Stimulated activated CD4-positive, alpha-beta T cell treated with anti-CD3 and anti-CD28 coated beads, Interleukin-12 subunit alpha, Interleukin-12 subunit beta, amount 100 ng/mL, for 24 hours (primary cell): ENCODE measurements around the gene ELK3.

Source experiments
- DNase-seq, 2 experiments: peaks; one replicate each; pipeline ENCODE4 v3.0.0-alpha.2; 2020; ENCODE audit warnings: low read depth in 2 of 2

ELK3 gene

DNA sequence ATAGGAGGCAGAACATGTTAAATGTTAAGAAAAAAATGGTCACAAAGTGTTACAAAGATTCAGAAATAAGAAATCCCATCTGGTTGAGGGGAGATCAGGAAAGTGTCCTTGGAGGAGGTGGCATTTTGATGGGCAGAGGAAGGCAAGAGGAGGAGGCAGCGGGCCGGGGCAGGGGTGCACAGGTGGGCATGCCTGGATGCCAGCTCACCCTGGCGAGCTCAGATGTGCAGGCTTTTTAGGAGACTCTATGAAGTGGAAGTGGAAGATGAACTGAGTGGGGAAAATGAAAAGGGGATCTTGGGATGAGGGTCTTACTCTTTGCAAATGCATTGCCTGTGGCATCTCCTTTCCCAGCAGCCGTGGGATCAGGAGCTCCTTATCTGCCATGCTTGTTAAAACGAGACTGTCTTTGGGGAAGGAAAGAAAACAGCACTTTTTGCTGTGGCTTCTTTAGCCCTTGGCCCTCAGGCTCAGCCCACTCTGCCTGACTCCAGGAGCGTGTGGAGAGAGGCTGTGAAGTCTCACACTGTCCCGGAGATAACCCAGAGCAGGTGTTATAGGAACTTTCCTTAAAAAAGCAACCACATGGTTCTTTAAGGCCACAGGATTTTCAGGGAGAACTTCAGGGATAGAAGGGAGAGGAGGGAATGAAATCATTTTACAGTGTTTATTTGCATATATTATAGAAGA lies 62.6 kb downstream of the ELK3 start:
- no peak for DNase-seq

DNA sequence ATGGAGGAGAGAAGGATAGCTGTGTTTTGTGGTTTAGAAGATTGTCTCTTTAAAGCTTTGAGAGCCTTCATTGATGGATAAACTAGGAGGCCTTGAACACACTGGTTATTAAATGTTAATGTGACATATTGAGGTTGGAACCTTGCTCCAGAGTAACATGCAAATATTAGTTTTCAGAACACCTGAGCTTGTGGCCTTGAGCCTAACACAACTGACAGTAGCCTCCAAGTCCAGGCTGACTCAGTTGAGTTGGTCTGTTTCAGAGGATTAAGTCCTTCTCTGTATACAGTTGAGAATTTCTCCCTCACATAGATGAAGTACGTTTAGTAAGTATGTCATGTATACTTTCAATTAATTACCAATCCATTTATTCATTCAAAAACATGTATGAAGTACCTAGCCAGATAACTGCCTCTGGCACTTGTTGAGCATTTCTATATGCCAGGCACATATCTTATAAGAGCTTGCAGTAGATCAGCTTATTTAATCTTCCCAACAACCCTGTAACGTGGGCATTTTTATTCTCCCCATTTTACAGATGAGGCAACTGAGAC lies 63.5 kb downstream of the ELK3 start:
- no peak for DNase-seq

DNA sequence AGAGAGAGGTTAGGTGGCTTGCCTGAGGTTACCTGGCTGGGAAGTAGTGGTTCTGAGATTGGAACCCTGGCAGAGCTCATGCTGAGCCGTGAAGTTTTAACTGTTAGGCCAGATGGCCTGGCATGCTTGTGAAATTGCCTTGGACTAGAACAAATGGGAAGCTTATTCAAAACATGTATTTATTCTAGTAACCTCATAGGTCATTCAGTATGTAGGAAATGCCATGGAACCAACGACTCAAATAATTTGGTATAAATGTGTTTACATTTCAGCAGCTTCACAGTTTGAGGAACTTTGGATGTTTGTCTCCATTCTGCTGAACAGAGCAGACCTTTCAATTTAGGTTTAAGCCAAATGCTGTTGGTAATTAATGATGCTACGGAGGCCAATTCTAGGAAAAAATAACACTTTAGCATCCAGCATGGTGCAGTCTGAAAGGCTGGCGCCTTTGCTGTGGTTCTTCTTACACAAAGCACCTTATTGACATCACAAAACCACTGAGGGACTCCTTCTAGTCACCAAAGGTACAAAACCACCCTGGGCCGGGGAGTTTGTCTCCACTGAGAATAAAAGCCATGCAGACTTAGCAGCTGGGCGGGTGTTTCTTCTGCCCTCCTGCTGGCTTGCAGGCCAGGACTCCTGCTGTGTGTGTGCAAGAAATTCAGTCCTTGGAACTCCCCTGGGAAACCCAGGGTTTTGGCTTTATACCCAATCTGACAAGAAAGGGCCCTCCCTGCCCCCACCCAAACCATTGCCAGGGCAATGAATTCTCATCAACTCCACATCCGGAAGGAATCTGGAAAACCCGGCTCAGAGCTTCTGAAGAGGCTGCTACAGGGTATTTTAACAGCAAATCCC lies 64.2 kb downstream of the ELK3 start:
- no peak for DNase-seq

DNA sequence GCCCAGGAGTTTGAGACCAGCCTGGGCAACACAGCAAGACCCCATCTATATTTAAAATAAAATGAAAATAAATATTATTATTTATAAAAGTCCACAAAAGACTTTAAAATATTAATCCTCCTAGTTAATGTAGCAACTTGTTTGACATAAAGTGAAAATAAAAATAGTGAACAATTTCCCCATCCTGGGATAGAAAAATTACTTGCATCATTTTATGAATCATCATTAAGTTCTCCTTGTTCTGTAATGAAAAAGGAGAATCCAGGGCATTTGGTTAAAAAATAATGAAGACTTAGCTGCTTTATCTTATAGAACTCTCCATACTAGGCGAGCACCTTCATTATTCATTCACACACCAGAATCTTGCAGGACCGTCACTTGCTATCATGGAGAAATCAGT lies 66.1 kb downstream of the ELK3 start:
- DNase-seq, result no peak

DNA sequence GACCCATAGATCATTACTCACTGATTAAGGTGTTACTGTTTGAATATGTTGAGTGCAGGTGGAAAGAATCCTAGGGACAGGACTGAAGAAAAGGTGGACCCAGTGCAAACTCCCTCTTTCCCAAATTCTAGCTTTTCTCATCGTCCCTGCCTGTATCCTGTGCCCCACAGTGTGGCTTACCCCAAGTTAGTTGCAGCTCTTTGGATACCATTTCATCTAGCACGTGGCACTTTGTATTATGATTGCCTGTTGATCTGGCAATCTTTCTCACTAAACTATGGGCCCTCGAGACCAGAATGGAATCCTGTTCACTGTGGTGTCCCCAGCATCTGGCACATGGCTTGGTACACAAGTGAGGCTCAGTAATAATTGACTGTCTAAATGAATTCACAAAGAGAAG lies 66.5 kb downstream of the ELK3 start:
- no peak for DNase-seq

DNA sequence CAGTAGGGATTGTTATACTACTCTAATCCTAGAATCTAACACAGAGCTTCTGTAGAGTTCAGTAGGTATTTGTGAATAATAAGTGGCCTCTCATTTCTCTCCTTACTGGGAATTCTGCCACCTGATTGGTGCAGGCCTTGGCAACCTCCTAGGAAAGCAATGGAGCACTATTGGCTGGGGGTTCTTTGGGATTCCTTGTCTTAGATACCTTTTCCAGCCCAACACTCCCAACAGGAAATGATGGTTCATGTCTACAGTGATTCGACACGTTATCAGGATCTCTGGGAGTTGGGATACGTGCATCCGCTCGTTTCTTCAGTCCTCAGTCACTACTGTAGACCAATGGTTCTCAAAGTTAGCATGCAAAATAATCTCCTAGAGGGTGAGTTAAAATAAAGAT lies 67.4 kb downstream of the ELK3 start:
- no peak for DNase-seq

DNA sequence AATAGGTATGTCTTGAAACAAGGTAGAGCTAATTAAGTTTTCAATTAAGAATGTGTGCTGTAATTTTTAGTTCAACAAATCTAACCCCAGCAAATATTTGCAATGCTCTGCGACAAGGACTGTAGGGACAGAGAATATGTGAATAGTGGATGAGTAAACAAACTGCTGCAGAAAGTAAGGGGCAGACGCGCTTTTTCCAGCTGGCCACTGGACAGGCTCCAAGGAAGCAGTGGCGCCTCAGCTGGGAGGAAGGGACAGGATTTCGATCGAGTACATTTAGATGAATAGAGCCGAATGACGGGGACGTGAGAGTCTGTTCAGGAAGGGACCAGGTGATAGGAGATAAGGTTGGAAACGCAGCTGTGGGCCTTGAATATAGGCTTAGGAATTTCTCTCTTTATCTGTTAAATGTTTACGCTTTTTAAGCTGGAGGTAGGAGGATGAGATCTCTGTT lies 69.3 kb downstream of the ELK3 start:
- no peak for DNase-seq

DNA sequence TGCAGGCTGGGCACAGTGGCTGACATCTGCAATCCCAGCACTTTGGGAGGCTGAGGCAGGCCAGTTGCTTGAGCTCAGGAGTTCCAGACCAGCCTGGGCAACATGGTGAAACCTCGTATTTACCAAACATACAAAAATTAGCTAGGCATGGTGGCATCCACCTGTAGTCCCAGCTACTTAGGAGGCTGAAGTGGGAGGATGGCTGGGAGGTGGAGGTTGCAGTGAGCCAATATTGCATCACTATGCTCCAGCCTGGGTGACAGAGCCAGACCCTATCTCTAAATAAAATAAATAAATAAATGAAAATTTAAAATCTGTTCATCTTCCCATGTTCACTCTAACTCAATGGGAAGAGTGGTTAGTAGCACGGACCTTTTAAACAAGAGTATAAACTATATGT lies 71.2 kb downstream of the ELK3 start:
- no peak for DNase-seq

DNA sequence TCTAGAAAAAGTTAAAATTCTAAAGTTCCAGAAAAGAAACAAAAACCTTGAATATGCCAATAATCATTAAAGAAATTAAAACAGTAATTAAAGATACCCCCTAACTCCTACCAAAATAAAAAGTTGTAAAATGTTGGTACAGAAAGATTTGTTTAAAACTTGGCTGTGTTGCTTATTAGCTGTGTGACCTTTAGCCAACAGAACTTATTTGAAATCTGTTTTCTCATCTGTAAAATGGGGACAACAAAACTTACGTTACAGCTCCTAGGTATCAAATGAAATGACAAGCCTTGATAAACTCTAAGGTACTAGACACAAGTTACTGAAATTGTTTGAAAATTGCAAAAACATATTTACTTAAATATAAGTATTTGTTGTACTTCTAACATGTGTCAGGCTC lies 71.7 kb downstream of the ELK3 start:
- DNase-seq, result no peak

DNA sequence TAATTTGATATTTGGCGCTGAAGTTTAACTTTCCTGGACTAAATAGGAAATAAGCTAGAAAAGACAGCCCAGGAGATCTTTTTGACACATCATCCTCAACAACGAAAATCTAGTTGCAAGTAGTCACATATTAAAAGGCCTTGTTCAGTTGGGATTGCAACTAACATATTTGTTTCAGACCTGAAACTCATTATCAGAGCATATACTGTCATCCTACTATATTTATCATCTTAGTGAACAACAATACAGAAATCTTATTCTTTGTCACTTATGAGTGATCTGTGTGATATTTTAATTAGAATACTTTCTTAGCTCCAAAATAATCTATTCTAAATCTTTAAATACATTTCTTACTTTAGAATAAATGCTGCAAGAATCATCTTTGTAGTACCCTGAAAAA lies 72.1 kb downstream of the ELK3 start:
- DNase-seq, result no peak

DNA sequence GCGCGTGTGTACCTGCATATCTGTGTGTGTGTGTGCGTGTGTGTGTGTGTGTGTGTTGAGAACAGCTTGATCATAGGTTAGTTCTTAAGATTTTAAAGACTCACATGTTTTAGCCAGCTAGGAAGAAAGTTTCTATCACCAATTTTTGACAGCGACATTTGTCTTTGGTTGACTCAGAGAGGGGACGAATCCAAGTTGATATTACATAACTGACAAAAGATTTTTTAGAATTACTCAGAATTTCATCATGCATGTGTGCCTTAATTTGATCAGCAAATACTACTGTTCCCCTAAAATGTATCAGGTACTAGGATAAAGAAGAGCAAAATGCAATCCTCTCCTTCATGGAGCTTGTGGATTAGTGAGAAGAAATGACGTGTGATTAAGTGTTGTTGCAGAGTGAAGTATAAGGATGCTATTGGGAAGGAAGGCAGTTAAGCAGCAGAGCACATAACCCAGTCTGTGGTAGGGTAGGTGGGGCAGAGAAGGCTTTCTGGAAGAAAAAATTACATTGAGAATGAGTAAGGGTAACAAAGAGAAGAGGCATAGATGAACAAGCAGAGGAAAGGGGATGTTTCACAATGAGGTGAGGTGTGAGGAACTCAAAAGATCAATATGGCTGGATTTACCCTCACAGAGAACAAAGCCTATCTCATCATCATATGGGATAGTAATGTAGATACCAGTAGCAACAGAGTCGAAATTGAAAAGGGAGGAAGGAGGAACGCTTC lies 77.5 kb downstream of the ELK3 start:
- DNase-seq, result no peak

DNA sequence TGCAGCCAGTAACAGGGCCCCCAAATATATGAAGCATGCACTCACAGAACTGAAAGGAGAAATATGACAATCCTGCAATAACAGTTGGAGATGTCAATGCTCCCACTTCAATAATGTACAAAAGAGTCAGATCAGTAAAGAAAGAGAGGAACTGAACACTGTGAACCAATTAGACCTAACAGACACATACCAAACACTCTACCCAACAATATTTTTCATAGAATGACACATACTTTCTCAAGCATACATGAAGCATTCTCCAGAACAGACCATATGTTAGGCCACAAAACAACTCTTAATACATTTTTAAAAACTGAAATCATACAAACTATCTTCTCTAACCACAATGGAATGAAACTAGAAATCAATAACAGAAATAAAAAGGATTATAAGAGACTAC lies 80.2 kb downstream of the ELK3 start:
- no peak for DNase-seq

DNA sequence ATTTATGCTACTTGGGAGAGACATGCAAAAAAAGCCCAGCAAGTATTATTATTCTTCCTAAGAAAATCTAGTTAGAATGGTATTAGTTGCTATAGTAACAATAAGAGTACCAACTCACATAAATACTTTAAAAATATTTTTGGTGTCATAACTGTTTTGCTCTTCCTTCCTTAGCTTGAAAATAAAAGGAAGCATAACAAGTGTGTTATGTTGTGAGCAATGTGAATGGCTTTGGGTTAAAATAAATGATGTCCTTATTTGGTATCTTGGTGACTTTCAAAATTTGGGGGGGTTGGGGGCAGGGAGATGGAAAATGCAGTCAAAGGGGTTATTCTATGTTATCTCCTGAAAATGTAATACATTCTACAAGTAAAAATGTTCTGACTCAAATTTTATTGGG lies 91.0 kb downstream of the ELK3 start:
- no peak for DNase-seq

DNA sequence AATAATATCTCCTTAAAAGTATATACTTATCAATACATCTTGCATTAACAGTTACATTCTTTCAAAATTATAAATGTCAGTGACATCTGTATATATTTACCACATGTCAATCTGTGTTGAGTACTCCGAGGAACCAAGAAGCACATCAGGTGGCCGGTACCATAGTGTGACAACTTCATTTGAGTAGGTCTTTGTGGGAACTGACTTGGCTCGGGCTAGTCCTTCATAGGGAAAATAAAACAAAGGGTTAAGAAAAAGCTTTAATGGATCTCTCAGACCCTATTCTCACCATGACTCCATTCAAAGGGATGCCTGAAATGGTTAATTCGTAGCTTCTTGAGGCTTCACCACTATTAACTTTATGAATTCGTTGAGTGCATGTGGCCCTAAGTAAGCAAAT lies 94.9 kb downstream of the ELK3 start:
- DNase-seq, result no peak

DNA sequence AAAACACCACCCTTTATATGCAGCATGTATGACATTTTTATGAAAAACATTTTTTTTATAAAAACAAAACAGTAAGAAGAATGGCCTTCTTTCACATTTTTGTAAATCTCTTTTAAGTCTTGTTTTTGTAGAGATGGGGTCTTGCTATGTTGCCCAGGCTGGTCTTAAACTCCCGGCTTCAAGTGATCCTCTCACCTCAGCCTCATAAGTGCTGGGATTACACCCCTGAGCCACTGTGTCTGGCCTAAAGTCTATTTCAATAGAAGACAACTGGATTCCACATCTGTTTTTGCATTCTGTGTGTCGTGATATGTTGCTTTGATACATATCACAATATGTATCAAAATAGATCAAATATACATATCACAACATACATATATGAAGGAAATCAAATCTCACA lies 98.9 kb downstream of the ELK3 start:
- no peak for DNase-seq

DNA sequence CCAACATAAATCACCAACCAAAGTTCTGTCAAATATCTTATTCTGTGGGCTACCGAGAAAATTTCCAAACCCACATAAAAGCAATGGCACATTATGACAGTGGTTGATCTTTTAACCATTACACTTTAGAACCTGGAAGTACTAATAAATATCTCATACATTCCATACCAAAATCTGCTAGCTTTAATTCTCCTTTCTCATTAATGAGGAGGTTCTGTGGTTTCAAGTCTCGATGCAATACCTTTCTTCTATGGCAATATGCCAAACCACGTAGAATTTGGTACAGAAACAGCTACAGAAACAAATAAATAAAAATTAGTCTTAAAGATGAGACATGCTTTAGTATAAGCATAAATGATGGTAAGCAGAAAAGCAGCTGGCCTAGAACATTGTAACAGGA lies 100.7 kb downstream of the ELK3 start:
- no peak for DNase-seq

DNA sequence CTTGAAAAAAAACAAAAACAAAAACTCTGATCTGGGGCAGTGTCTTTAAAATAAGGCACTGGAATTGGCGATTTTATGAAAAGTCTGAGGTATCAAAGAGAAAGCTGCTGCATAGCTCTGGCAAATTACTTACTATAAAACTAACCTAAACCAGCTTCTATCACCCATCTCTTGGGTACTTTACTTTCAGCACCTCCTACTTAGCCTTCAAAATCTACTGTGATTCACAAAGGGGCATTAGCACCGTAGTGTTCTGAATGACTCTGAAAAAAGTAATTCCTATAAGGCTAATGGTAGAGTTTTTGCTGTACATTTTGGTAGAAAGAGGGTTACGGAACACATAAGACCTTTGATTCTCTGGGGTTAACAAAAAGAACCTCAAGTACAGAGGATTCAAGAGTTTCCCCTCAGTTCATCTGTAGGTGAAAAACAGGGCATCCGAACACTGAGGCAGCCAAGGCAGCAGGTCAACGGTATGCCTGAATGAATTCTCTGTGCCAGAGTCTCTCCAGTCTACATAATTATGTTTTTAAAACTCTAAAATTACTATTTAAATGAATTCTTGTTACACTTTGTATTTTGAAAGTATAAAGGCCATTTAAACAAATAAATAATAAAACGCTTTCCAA lies 101.5 kb downstream of the ELK3 start:
- DNase-seq, result no peak

DNA sequence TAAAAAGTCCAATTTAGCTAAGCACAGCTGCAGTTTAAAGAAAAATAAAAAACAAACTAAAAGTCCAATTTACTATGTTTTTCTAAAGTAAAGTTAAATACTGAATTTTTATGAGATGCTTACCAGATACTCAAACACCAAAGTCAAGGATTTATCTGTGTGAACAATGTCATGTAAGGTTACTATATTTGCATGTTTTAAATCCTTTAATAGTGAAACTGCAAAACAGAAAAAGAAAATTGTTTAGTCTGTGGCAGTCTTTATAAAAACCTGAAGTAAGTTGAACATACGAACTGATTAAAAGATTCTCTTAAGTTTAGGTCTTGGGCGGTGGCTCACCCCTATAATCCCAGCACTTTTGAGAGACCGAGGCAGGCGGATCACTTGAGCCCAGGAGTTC lies 103.3 kb downstream of the ELK3 start:
- no peak for DNase-seq

DNA sequence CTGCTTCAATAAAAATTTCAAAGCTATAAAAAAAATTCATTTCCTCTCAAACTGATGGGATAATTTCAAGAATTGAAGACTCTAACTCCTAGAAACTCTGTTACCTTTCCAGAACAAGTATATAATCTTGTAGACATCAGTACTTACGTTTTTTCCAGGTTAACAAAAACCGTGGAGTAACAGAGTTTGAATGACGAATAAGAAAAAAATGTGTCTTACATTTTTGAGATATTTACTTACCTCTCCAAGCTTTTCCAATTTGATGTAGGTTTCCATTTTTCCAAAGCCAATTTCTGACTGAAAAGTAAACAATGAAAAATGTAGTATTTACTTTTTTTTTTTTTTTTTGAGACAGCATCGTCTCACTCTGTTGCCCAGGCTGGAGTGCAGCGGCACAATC lies 105.9 kb downstream of the ELK3 start:
- DNase-seq, result no peak

DNA sequence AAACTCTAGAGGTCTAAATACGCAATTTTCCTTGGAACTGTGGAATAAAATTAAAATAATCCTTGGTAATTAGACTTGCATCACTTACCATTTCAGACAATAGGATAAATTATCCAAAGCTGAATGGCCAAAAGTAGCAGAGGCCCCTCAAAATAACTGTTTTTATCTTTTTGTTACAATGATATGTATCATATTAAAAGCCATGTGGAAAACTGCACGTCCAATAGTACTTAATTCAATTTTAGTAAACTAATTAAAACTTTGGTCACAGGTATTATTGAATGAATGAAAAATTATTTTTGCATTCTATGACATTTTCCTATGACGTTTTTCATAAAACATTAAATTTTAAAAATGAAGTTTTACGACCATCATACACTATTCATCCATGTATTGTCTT lies 107.6 kb downstream of the ELK3 start:
- DNase-seq, result no peak

DNA sequence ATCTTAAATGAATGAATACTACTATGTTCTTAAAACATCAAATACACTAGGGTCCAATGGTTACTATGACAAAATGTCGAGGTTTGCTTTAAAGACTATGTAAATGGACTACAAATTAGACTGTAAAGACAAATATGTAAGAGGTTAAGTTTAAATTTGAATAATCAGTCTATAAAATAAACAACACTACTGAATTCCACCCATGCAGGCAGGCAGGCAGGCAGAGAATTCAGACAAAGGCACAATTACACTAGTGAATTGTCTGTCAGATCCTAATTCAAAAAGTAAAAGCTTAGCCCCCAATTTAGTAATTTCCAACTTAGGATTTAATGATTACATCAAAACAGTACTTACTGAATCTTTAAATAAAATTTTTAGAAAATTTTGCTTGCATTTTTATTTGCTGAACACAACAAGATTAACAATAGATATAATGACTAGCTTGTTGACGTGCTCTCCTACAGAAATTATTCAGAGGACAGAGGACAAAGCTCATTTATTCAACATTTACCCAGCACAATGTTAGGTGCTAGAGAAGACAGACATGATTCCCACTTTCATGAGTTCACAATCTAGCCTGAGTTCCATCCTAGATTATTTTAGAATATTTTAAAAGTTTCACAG lies 108.6 kb downstream of the ELK3 start:
- no peak for DNase-seq

DNA sequence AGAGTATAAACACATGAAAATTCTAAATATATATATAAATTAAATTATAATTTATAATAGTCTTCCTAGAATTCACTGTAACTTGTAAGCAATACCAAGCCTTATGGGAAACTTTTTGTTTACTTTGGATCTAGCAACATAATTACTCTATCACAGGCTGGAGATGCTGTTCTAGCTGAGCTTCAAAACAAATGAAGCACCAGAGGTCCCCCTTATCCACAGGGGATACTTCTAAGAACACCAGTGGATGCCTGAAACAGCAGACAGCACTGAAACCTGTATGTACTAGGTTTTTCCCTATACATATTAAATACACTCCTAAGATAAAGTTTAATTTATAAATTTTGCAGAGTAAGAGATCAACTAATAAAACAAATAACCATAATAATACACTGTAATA lies 109.5 kb downstream of the ELK3 start:
- no peak for DNase-seq
